Measurements from ENCODE around the gene CFAP410. TPM values are rescaled to one million over a fixed set of nuclear protein-coding genes. Genes with fewer than 3 reads are reported as not detected.

The CFAP410 gene
- total RNA-seq, 1 experiment from 2014 or later = 19.3 TPM

- DNase-seq (ENCODE audit: low spot score) = no peak
- peak overlapping the region; percentile 88; the same call in 1 of the 2 replicates for H3K27ac Mint-ChIP-seq
Measured at GRCh38 chr21:44331650-44332307, 7.4 kb downstream of the CFAP410 start.

GRCh38 chr21:44331209-44331608, 8.0 kb downstream of the CFAP410 start:
- DNase-seq (ENCODE audit: low spot score) (no peak), ATAC-seq (no peak)
- no peak overlapping the region for H3K27ac Mint-ChIP-seq
- POLR2A ChIA-PET = no interaction called here
- H3K27me3 Mint-ChIP-seq (ENCODE audit: low read depth) = no peaks in the 10 kb centered on the region
- TF ChIP-seq CBFB (CRISPR knock-in tag; IDR thresholded peaks at IDR 0.05; ENCODE audit: low read depth) (no peak), ZBTB43 (CRISPR knock-in tag; IDR thresholded peaks at IDR 0.05) (no peak), ZNF281 (CRISPR knock-in tag; IDR thresholded peaks at IDR 0.05) (no peak), NFYB (CRISPR knock-in tag; conservative IDR thresholded peaks at IDR 0.05; ENCODE audit: low read depth) (no peak), TP53 (CRISPR knock-in tag; IDR thresholded peaks at IDR 0.05) (no peak), ZNF121 (CRISPR knock-in tag; IDR thresholded peaks at IDR 0.05) (no peak), AFF4 (CRISPR knock-in tag; IDR thresholded peaks at IDR 0.05; ENCODE audit: borderline replicate concordance) (no peak)
- H3K36me3 Mint-ChIP-seq = no peaks in the 10 kb centered on the region
- no peaks in the 10 kb centered on the region for H3K9me3 Mint-ChIP-seq
- no peaks in the 10 kb centered on the region for H3K4me1 Mint-ChIP-seq
- no peak overlapping the region for H3K4me3 Mint-ChIP-seq
- CTCF ChIA-PET = interaction anchor here (0.5 to 1.9 kb wide), 4 partner anchors 34 to 159 kb away, joined by 3 to 6 read pairs (median 4); no protein-coding TSS in a partner anchor

More at GRCh38 chr21:44331650-44332307, 7.4 kb downstream of the CFAP410 start:
- CTCF ChIA-PET = interaction anchor here (0.5 to 1.9 kb wide), 4 partner anchors 34 to 158 kb away, joined by 3 to 6 read pairs (median 4); no protein-coding TSS in a partner anchor
- no peaks in the 10 kb centered on the region for H3K36me3 Mint-ChIP-seq
- TF ChIP-seq ZNF396 (CRISPR knock-in tag; IDR thresholded peaks at IDR 0.05; ENCODE audit: borderline replicate concordance) = no peak
- TF ChIP-seq NR2C2 (CRISPR knock-in tag; IDR thresholded peaks at IDR 0.05) = no peak
- TF ChIP-seq IRF2 (CRISPR knock-in tag; IDR thresholded peaks at IDR 0.05; ENCODE audit: borderline replicate concordance, low read depth) = no peak
- no peak for TF ChIP-seq CBFB (CRISPR knock-in tag; IDR thresholded peaks at IDR 0.05; ENCODE audit: low read depth)
- TF ChIP-seq ATF1 (CRISPR knock-in tag; IDR thresholded peaks at IDR 0.05) = no peak
- POLR2A ChIA-PET = interaction anchor here (0.6 kb wide), 1 partner anchor 254 kb away, joined by 4 read pairs; no protein-coding TSS in a partner anchor
- no peaks in the 10 kb centered on the region for H3K9me3 Mint-ChIP-seq
- no peak overlapping the region for H3K4me3 Mint-ChIP-seq
- ATAC-seq = no peak
- H3K27me3 Mint-ChIP-seq (ENCODE audit: low read depth) = no peaks in the 10 kb centered on the region
- no peaks in the 10 kb centered on the region for H3K4me1 Mint-ChIP-seq

- no peaks in the 10 kb centered on the region for H3K9me3 Mint-ChIP-seq
- DNase-seq (ENCODE audit: low spot score) (no peak), ATAC-seq (no peak)
- no peak overlapping the region for H3K27ac Mint-ChIP-seq
- H3K36me3 Mint-ChIP-seq = no peaks in the 10 kb centered on the region
- no peaks in the 10 kb centered on the region for H3K4me1 Mint-ChIP-seq
- CTCF ChIA-PET = interaction anchor here (0.6 to 1.9 kb wide), 3 partner anchors 33 to 126 kb away, joined by 3 to 6 read pairs (median 6); partner anchors contain the start of gene LRRC3
- POLR2A ChIA-PET = no interaction called here
- TF ChIP-seq ATF1 (CRISPR knock-in tag; IDR thresholded peaks at IDR 0.05) = no peak
- TF ChIP-seq GTF2I (CRISPR knock-in tag; conservative IDR thresholded peaks at IDR 0.05) = no peak
- TF ChIP-seq TEAD1 (CRISPR knock-in tag; IDR thresholded peaks at IDR 0.05) = no peak
- no peak for TF ChIP-seq ZMAT4 (CRISPR knock-in tag; IDR thresholded peaks at IDR 0.05)
- TF ChIP-seq USF1 (CRISPR knock-in tag; IDR thresholded peaks at IDR 0.05) = no peak
- TF ChIP-seq JAZF1 (CRISPR knock-in tag; IDR thresholded peaks at IDR 0.05) = no peak
- TF ChIP-seq TCF7 (CRISPR knock-in tag; IDR thresholded peaks at IDR 0.05; ENCODE audit: low read depth) = no peak
- H3K4me3 Mint-ChIP-seq = no peak overlapping the region
- H3K27me3 Mint-ChIP-seq (ENCODE audit: low read depth) = no peaks in the 10 kb centered on the region
Measured at GRCh38 chr21:44330698-44331097, 8.5 kb downstream of the CFAP410 start.
